Measurements from ENCODE around the gene FAM89A. TPM values are rescaled to one million over a fixed set of nuclear protein-coding genes. Genes with fewer than 3 reads are reported as not detected.
"Not testable (repeated sequence)": the region's sequence is repeated elsewhere in the genome, so short reads cannot be mapped to it uniquely, and the experiment has no call there.

FAM89A gene
- total RNA-seq, 1 experiment from 2014 or later, result 0.24 TPM

DNA sequence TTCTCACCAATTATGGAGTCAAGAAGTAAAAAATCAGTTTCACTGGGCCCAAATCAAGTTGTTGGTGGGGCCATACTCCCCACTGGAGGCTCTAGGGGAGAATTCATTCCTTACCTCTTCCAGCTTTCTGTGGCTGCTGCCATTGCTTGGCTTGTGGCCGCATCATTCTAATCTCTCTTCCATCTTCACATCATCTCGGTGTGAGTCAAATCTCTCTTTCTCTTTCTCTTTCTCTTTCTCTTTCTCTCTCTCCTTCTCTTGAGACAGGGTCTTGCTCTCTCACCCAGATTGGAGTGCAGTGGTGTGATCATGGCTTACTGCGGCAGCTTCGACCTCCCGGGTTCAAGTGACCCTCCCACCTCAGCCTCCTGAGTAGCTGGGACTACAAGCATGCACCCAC is 28.1 kb downstream of the FAM89A start:
- H3K79me2 ChIP-seq (ENCODE audit: low read depth), result no peaks in the 10 kb centered on the region
- no peaks in the 10 kb centered on the region; the same call in 1 of the 2 replicates for H3K9me3 ChIP-seq (ENCODE audit: insufficient read depth, low read depth)
- H2AFZ ChIP-seq, result no peak overlapping the region
- CTCF ChIA-PET, result no interaction called here
- H3F3A ChIP-seq (ENCODE audit: insufficient read depth, low read depth), result no peaks in the 10 kb centered on the region
- no peak overlapping the region for H3K27ac ChIP-seq
- no peaks in the 10 kb centered on the region for H3K9me2 ChIP-seq (ENCODE audit: insufficient read depth)
- H3K4me3 ChIP-seq, result no peak overlapping the region
- no peaks in the 10 kb centered on the region for H3K4me1 ChIP-seq (replicated peaks; ENCODE audit: insufficient read depth)
- BruUV-seq (replicated peaks), result no TSS peak
- POLR2A ChIA-PET (ENCODE audit: unreplicated experiment), result no interaction called here
- H3K4me2 ChIP-seq, result no peak overlapping the region
- DNase-seq, result no peak
- no peaks in the 10 kb centered on the region for H3K36me3 ChIP-seq (ENCODE audit: low read depth)
- TF ChIP-seq, protein P1, sequence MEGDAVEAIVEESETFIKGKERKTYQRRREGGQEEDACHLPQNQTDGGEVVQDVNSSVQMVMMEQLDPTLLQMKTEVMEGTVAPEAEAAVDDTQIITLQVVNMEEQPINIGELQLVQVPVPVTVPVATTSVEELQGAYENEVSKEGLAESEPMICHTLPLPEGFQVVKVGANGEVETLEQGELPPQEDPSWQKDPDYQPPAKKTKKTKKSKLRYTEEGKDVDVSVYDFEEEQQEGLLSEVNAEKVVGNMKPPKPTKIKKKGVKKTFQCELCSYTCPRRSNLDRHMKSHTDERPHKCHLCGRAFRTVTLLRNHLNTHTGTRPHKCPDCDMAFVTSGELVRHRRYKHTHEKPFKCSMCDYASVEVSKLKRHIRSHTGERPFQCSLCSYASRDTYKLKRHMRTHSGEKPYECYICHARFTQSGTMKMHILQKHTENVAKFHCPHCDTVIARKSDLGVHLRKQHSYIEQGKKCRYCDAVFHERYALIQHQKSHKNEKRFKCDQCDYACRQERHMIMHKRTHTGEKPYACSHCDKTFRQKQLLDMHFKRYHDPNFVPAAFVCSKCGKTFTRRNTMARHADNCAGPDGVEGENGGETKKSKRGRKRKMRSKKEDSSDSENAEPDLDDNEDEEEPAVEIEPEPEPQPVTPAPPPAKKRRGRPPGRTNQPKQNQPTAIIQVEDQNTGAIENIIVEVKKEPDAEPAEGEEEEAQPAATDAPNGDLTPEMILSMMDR (conservative IDR thresholded peaks at IDR 0.05), result no peak
- no peak for TF ChIP-seq EZH2 (IDR thresholded peaks at IDR 0.05; ENCODE audit: low read depth)
- peaks cover 27% of the 10 kb centered on the region for H3K27me3 ChIP-seq (ENCODE audit: insufficient read depth, low read depth)
- intact Hi-C loops (cut with micrococcal nuclease; ENCODE audit: unreplicated experiment), result no loop called here
- no peaks in the 10 kb centered on the region for H4K20me1 ChIP-seq (ENCODE audit: insufficient read depth)

DNA sequence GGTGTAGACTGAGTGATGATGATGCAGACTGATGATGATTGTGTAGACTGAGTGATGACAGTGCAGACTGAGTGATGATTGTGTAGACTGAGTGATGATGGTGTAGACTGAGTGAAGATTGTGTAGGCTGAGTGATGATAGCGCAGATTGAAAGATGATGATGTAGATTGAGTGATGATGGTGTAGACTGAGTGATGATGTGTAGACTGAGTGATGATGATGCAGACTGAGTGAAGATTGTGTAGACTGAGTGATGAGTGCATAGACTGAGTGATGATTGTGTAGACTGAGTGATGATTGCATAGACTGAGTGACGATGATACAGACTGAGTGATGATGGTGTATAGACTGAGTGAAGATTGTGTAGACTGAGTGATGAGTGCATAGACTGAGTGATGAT is 28.7 kb downstream of the FAM89A start:
- BruUV-seq (replicated peaks), result no TSS peak
- no peak overlapping the region for H3K4me3 ChIP-seq
- H3K79me2 ChIP-seq (ENCODE audit: low read depth), result no peaks in the 10 kb centered on the region
- H3F3A ChIP-seq (ENCODE audit: insufficient read depth, low read depth), result no peaks in the 10 kb centered on the region
- no peaks in the 10 kb centered on the region for H3K9me2 ChIP-seq (ENCODE audit: insufficient read depth)
- peaks cover 27% of the 10 kb centered on the region for H3K27me3 ChIP-seq (ENCODE audit: insufficient read depth, low read depth)
- ChIA-PET POLR2A (ENCODE audit: unreplicated experiment) (no interaction called here), CTCF (no interaction called here)
- H3K9me3 ChIP-seq (ENCODE audit: insufficient read depth, low read depth), result no peaks in the 10 kb centered on the region; the same call in 1 of the 2 replicates
- intact Hi-C loops (cut with micrococcal nuclease; ENCODE audit: unreplicated experiment), result no loop called here
- no peaks in the 10 kb centered on the region for H4K20me1 ChIP-seq (ENCODE audit: insufficient read depth)
- no peaks in the 10 kb centered on the region for H3K36me3 ChIP-seq (ENCODE audit: low read depth)
- H3K4me1 ChIP-seq (replicated peaks; ENCODE audit: insufficient read depth), result no peaks in the 10 kb centered on the region
- no peak overlapping the region for H2AFZ ChIP-seq
- H3K4me2 ChIP-seq, result no peak overlapping the region
- DNase-seq, result no peak
- no peak for TF ChIP-seq EZH2 (IDR thresholded peaks at IDR 0.05; ENCODE audit: low read depth)
- TF ChIP-seq, protein P1 (conservative IDR thresholded peaks at IDR 0.05), result no peak
- no peak overlapping the region for H3K27ac ChIP-seq

GRCh38 chr1:231007535-231007934 is 32.5 kb downstream of the FAM89A start:
- POLR2A ChIA-PET (ENCODE audit: unreplicated experiment); CTCF ChIA-PET; H3K4me2 ChIP-seq; H3K9me2 ChIP-seq (ENCODE audit: insufficient read depth); H4K20me1 ChIP-seq (ENCODE audit: insufficient read depth); H3K27ac ChIP-seq; BruUV-seq (replicated peaks); H3K9me3 ChIP-seq (ENCODE audit: insufficient read depth, low read depth); H2AFZ ChIP-seq; H3F3A ChIP-seq (ENCODE audit: insufficient read depth, low read depth); H3K4me1 ChIP-seq (replicated peaks; ENCODE audit: insufficient read depth); H3K79me2 ChIP-seq (ENCODE audit: low read depth); DNase-seq; intact Hi-C loops (cut with micrococcal nuclease; ENCODE audit: unreplicated experiment); H3K36me3 ChIP-seq (ENCODE audit: low read depth): not testable (repeated sequence)
- Histone ChIP-seq H3K27me3 (ENCODE audit: insufficient read depth, low read depth) (peaks cover 19% of the 10 kb centered on the region), H3K4me3 (0 out of 2 replicates have a peak overlapping the region, but pooled peaks have one; percentile 2)

DNA sequence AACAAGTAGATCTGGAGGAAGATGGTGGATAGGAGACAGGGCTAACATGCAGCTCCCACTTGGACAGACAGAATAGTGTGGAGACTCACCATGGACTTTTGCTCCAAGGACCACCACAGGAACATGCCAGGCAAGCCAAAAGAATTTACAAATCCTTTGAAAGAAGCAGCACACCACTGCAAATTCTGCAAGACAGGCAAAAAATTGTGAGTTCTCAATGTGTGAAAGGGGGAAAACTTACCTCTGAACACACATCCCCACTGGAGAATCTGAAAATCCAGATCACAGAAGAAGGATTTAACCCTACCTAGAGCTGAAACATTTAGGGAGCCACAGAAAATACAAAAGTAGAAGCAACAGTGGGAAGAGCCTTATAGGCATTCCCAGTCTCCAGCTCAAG is 38.2 kb downstream of the FAM89A start:
- peaks cover 6% of the 10 kb centered on the region; the same call in 1 of the 2 replicates for H3K36me3 ChIP-seq (ENCODE audit: low read depth)
- no peaks in the 10 kb centered on the region for H3K27me3 ChIP-seq (ENCODE audit: insufficient read depth, low read depth)
- H3K9me3 ChIP-seq (ENCODE audit: insufficient read depth, low read depth), result no peaks in the 10 kb centered on the region
- no peak overlapping the region for H3K27ac ChIP-seq
- no peak overlapping the region for H3K4me3 ChIP-seq
- no peaks in the 10 kb centered on the region for H3K9me2 ChIP-seq (ENCODE audit: insufficient read depth)
- no peaks in the 10 kb centered on the region for H3F3A ChIP-seq (ENCODE audit: insufficient read depth, low read depth)
- no peaks in the 10 kb centered on the region for H3K4me1 ChIP-seq (replicated peaks; ENCODE audit: insufficient read depth)
- BruUV-seq (replicated peaks), result no TSS peak
- CTCF ChIA-PET, result no interaction called here
- intact Hi-C loops (cut with micrococcal nuclease; ENCODE audit: unreplicated experiment), result no loop called here
- TF ChIP-seq, protein P1 (conservative IDR thresholded peaks at IDR 0.05), result no peak
- no peak for TF ChIP-seq EZH2 (IDR thresholded peaks at IDR 0.05; ENCODE audit: low read depth)
- DNase-seq, result no peak
- no peaks in the 10 kb centered on the region for H4K20me1 ChIP-seq (ENCODE audit: insufficient read depth)
- H2AFZ ChIP-seq, result no peak overlapping the region
- POLR2A ChIA-PET (ENCODE audit: unreplicated experiment), result no interaction called here
- no peaks in the 10 kb centered on the region for H3K79me2 ChIP-seq (ENCODE audit: low read depth)
- H3K4me2 ChIP-seq, result no peak overlapping the region
